KMS-11 (cell line): ENCODE measurements around the gene C2orf69.

Experiments
- H2AFZ ChIP-seq: fragments of 200-600 bp; sonication (generic); 2 replicates; pipeline ENCODE4 v1.6.1; 2016; ENCODE audit warnings: antibody characterized with exemption, mixed run types, low read depth
- H3K27ac ChIP-seq: fragments of 200-600 bp; sonication (generic); 2 replicates; pipeline ENCODE4 v1.6.1; 2016; ENCODE audit warnings: mild to moderate bottlenecking, mixed run types
- H3K27me3 ChIP-seq: fragments of 200-600 bp; sonication (generic); 2 replicates; pipeline ENCODE4 v1.6.1; 2017; ENCODE audit warnings: mild to moderate bottlenecking, low read depth, mixed run types, moderate library complexity; ENCODE audit not compliant: insufficient read depth
- H3K36me3 ChIP-seq: fragments of 200-600 bp; sonication (generic); 2 replicates; pipeline ENCODE4 v1.6.1; 2017; ENCODE audit warnings: mild to moderate bottlenecking, mixed run types; ENCODE audit not compliant: insufficient read depth
- H3K4me1 ChIP-seq: fragments of 200-600 bp; sonication (generic); 2 replicates; pipeline ENCODE4 v1.6.1; 2016; ENCODE audit warnings: mild to moderate bottlenecking, low read depth, mixed run types; ENCODE audit not compliant: poor library complexity, severe bottlenecking
- H3K4me2 ChIP-seq: fragments of 200-600 bp; sonication (generic); 2 replicates; pipeline ENCODE4 v1.7.0; 2016; ENCODE audit warnings: mild to moderate bottlenecking, mixed run types
- H3K4me3 ChIP-seq: fragments of 200-600 bp; sonication (generic); IDR thresholded peaks from 2 replicates; pipeline ENCODE4 v1.6.1; 2017; ENCODE audit warnings: low read depth, low read length, mixed read lengths; ENCODE audit not compliant: insufficient read depth
- H3K79me2 ChIP-seq: fragments of 200-600 bp; sonication (generic); 2 replicates; pipeline ENCODE4 v1.6.1; 2016; ENCODE audit warnings: low read depth, mixed run types; ENCODE audit not compliant: insufficient read depth
- H3K9ac ChIP-seq: fragments of 200-600 bp; sonication (generic); 2 replicates; pipeline ENCODE4 v1.6.1; 2016; ENCODE audit warnings: mild to moderate bottlenecking, mixed run types
- H4K20me1 ChIP-seq: fragments of 200-600 bp; sonication (generic); 2 replicates; pipeline ENCODE4 v1.6.1; 2016; ENCODE audit warnings: mild to moderate bottlenecking, mixed run types; ENCODE audit not compliant: insufficient read depth
- CTCF ChIP-seq: fragments of 200-600 bp; sonication (generic); conservative IDR thresholded peaks from 2 replicates; pipeline ENCODE4 v1.6.1; 2017; ENCODE audit warnings: low read depth, mild to moderate bottlenecking, antibody characterized with exemption, low read length, moderate library complexity, mixed read lengths

The C2orf69 gene

DNA sequence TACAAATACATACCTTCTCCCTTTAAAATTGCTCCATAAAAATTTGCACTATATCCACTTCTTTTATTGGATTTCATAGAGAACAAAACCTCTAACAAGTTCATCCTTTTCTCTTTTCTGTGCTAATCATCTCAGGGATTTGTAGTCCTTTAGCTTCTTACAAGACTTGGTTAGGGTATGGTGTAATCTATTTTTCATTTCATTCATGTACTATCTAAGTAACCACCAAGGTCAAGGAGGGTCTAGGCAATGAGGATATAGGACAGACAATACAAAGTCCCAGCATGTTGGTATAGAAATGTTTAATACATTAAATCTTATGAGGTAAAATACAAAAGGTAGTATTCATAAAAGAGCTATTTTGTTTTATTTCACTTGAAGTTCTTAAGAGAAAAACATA, 17.5 kb downstream of the C2orf69 start:
- Histone ChIP-seq H3K4me3 (no peak overlapping the region), H3K27ac (no peak overlapping the region), H3K9ac (no peak overlapping the region), H2AFZ (no peak overlapping the region), H3K27me3 (no peaks in the 10 kb centered on the region), H3K4me1 (no peaks in the 10 kb centered on the region), H4K20me1 (peaks cover 4% of the 10 kb centered on the region; the same call in 1 of the 2 replicates), H3K79me2 (peaks cover 6% of the 10 kb centered on the region; the same call in 1 of the 2 replicates), H3K36me3 (no peaks in the 10 kb centered on the region), H3K4me2 (no peak overlapping the region)
- TF ChIP-seq CTCF = no peak

DNA sequence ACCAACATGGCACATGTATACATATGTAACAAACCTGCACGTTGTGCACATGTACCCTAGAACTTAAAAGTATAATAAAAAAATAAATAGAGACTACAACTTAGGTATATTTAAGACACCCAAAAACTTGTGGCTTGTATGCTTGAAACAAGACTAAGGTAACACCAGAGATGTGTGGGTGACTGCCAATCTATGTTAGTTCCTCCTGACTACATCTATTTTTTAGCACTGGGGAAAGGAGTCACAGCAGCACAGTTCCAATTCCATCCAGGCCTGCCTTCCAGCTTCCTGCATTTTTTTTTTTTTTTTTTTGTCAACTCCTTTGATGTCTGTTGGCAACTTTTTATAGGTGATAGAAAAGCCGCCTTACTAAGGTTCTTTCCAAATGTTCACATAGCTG, 18.2 kb downstream of the C2orf69 start:
- H3K9ac ChIP-seq = no peak overlapping the region
- H3K27me3 ChIP-seq = no peaks in the 10 kb centered on the region
- no peak overlapping the region for H2AFZ ChIP-seq
- no peak overlapping the region for H3K4me3 ChIP-seq
- no peaks in the 10 kb centered on the region for H3K36me3 ChIP-seq
- no peak for TF ChIP-seq CTCF
- no peak overlapping the region for H3K27ac ChIP-seq
- no peaks in the 10 kb centered on the region; the same call in 1 of the 2 replicates for H3K79me2 ChIP-seq
- H4K20me1 ChIP-seq = peaks cover 4% of the 10 kb centered on the region; the same call in 1 of the 2 replicates
- no peak overlapping the region for H3K4me2 ChIP-seq
- no peaks in the 10 kb centered on the region for H3K4me1 ChIP-seq

DNA sequence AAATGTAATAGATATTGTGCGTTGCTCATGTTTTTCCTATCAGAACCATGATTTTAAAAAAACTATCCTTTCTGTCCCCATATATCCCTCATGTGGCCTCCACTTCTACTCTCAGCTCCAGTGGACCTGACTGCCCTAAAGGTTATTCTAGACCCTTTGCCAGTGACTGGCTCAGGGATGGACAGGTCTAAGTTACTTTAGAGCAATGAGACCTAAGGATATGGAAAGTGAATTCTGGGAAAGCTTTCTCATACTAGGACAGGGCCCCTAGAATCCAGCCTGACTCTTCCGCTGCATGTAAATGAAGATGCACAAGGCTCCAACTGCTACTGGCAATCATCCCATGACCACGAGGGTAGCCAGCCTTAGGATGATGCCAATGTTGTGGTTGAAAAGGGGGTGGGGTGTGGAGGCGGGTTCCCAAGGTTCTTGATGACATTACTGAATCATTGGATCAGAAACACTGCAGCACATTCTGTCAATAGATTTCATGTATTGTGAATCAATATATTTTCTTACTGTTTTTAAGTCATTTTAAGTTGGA, 21.3 kb downstream of the C2orf69 start:
- Histone ChIP-seq H3K9ac (no peak overlapping the region), H3K4me3 (no peak overlapping the region), H3K79me2 (no peaks in the 10 kb centered on the region), H3K4me2 (no peak overlapping the region), H3K27ac (no peak overlapping the region), H3K36me3 (no peaks in the 10 kb centered on the region), H2AFZ (no peak overlapping the region), H4K20me1 (no peaks in the 10 kb centered on the region), H3K27me3 (no peaks in the 10 kb centered on the region), H3K4me1 (no peaks in the 10 kb centered on the region)
- TF ChIP-seq CTCF = no peak

DNA sequence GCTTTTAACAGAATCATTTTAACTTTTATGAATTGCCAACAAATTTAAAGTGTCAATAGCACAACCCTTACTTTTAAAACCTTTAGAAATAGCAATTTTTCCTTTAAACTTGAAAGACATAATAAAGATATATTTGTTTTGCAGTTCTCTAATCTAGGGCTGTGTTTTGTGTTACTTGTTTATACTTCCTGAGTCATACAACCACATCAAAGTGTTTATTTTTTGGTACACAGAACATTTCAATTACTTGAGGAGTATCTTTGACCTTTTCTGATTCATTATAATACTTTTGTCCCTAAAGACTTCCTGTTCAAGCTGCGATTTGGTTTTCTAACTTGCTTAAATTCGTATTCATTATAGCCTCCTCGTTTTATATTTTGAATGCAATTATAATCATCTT, 22.4 kb downstream of the C2orf69 start:
- H2AFZ ChIP-seq = no peak overlapping the region
- peaks cover 5% of the 10 kb centered on the region for H3K4me1 ChIP-seq
- H3K36me3 ChIP-seq = no peaks in the 10 kb centered on the region
- no peaks in the 10 kb centered on the region for H3K27me3 ChIP-seq
- H3K4me3 ChIP-seq = no peak overlapping the region
- H3K79me2 ChIP-seq = no peaks in the 10 kb centered on the region
- no peak overlapping the region for H3K27ac ChIP-seq
- H3K9ac ChIP-seq = no peak overlapping the region
- H3K4me2 ChIP-seq = no peak overlapping the region
- TF ChIP-seq CTCF = no peak
- no peaks in the 10 kb centered on the region for H4K20me1 ChIP-seq
